NCI-H2171 treated with DMSO at 0.1 percent for 48 hours (cell line): ENCODE measurements around the gene INPP5A.

Experiments
- DNase-seq: peaks from one replicate; lab custom pipeline; 2025; lab: John Stamatoyannopoulos, UW

The INPP5A gene

DNA sequence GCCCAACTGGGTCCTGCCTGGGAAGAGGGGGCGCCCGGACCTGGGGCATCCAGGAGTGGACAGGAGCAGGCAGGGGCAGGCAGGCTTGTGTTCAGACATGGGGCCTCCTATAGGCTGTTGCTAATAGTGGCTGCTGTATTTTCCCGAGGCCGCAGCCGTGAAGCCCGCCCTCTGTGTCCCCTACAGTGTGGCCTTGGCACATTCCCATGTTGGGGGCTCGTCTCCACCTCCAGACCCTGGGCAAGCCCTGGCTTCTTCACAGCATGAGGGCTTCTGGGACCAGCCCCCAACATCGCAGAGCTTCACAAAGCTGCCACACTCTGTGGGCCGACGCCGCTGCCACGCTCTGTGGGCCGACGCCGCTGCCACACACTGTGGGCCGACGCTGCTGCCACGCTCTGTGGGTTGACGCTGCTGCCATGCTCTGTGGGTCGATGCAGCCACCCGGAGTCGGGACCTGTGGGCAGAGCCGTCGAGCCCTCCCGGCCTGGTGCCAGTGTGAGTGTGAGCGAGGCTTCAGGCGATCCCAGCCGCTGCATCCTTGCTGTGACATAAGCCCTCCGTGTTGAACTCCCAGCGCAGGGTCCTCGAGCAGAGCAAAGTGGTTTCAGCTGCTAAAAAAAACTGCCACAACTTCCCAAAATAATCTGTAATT, 109.0 kb downstream of the INPP5A start:
- no peak for DNase-seq

DNA sequence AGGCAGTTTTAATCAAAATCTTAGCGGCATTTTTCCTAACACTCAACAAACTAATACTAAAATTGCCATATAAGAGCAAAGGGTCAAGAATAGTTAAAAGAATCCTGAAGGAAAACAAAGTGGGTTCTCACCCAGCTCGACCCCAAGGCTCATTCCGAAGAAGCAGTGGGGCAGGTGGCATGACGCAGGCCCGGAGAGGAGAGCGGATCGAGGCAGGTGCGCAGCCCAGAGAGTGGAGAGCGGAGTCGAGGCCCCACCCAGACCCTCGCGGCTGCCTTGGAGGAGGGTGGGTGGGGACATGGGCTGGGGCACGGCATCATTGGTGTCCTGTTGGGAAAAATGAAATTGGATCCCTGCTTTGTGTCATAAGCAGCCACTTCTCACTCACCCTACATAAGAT, 109.8 kb downstream of the INPP5A start:
- no peak for DNase-seq

GRCh38 chr10:132648072-132648850, 110.7 kb downstream of the INPP5A start:
- no peak for DNase-seq

- DNase-seq, result no peak
Observed at GRCh38 chr10:132648851-132649528, 111.4 kb downstream of the INPP5A start.

- DNase-seq, result no peak
Observed at GRCh38 chr10:132649651-132650360, 112.2 kb downstream of the INPP5A start.

DNA sequence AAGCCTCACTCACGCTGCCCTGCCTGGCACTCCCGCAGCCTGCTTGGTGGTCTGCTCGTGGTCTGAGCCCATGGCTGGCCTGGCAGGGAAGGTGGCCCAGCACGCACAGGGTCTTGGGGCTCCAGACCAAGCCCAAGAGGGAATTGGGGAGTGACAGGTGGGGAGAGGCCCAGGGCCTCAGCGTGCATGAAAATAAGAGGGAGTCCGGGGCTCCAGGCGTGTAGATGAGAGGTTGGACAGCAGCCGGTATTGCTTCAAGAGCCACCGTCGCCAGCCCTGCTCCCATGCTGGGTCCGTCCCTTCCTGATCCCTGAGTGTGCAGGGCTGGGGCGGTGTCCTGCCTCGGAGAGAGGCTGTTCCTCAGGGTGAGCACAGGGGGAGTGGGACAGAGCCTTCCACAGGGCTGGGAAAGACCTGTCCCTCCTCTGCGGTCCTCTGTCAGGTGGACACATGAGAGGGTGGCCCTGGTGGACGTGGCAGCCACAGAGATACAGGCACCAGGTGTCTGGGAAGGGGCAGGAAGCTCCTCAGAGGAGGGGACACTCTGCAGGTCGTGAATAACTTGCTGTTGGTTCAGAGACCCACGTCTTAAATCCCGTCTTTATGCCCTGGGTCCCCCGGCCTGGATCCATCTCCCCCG, 113.1 kb downstream of the INPP5A start:
- DNase-seq, result no peak

DNA sequence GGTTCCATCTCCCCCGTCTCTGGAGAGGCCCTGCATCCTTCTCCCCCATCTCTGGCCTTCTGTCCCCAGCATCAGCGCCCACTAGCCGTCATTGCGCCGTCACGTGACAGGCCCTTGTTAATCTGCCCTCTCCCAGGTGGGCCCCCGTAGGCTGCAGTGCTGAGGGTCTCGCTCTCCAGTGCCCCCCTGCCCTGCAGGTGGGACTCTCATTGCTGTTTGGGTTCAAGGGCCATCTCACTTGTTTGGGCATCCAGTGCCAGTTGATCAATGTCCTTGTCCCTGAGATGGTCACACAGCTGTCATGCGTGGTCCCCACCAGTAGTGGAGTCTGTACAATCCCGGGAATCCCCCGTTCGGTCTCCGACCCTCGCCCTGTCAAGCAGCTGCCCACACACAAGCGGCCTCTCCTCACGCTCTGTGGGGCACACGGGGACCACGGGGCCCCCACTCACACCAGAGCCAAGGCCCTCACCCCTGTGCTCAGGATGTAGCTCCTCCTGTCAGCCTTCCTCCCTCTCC, 114.0 kb downstream of the INPP5A start:
- DNase-seq, result no peak

DNA sequence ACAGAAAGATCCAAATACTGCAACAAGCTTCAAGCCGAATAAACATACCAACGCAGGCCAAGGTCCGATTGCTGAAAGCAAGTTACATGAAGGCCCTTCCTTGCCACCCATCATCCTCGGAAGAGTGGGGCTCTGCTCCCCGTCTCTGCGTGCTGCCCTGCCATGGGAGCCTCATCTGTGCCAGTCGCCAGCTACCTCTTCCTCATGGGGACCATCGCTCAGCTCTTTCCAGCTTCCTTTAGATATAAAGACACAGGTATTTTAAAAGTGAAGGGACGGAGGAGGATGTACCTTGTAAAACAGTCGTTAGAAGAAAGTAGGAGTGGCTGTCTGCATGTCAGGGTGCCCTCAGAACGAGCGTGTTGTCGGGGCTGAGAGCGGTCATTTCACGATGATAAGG, 114.9 kb downstream of the INPP5A start:
- no peak for DNase-seq

- no peak for DNase-seq
Observed at GRCh38 chr10:132652936-132653590, 115.5 kb downstream of the INPP5A start.

DNA sequence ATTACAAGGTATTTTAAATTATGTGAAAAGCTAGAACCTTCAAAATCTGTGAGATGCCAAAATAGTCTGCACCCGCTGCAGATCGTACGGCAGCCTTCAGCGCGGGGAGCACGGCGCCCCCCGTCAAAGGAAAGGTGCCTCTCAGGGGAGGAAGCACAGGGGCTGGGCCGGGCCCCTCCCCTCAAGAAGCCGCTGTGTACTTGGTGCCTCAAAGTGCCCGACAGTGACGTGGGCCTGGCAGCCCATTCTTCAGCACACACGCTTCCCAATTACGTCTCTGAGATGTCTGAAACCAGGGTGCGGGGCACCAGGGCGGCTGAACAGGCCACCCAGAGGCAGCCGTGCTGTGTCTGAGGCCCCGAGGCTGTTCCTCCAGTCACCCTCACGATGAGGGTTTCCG, 116.1 kb downstream of the INPP5A start:
- DNase-seq, result no peak

DNA sequence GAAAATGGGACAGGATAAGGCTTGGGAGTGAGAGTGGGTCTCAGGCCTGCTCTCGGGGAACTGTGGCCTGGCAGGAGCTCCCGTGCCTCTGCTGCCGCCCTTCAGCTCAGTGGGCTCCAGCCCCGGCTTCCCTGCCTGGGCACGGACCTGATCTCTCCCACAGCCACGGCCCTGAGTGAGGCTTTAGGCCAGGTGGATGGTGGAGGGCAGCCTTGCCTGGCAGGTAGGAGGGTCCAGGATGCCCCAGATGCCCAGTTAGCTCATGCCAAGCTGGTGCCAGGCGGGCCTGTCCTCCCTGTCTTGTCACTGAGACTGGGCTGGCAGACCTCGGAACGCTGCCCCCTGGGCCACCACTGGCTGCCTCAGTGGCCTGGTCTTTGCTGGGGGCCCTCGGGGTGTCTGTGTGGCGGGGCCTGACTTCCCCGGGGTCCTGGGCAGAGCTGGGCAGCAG, 116.6 kb downstream of the INPP5A start:
- no peak for DNase-seq

GRCh38 chr10:132654708-132655661, 117.4 kb downstream of the INPP5A start:
- DNase-seq, result peak; percentile 48

DNA sequence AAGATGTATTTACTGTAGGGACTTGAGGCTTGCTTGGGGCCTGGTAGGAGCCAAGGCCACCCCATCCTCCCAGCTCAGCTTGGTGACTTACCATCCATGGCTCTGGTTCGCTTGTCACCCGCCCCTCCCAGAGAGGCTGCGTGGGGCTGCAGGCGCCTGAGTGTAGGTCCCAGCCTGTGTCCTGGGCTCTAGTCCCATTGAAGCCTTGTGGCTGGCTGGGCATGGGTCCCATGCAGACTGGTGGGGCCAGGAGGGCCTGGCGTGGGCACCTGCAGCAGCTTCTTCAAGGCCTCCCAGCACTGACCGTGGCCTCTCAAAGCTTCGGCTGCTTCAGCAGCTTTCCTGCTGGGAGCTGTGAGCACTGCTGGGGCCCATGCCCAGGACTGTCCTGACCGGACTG, 118.1 kb downstream of the INPP5A start:
- no peak for DNase-seq

DNA sequence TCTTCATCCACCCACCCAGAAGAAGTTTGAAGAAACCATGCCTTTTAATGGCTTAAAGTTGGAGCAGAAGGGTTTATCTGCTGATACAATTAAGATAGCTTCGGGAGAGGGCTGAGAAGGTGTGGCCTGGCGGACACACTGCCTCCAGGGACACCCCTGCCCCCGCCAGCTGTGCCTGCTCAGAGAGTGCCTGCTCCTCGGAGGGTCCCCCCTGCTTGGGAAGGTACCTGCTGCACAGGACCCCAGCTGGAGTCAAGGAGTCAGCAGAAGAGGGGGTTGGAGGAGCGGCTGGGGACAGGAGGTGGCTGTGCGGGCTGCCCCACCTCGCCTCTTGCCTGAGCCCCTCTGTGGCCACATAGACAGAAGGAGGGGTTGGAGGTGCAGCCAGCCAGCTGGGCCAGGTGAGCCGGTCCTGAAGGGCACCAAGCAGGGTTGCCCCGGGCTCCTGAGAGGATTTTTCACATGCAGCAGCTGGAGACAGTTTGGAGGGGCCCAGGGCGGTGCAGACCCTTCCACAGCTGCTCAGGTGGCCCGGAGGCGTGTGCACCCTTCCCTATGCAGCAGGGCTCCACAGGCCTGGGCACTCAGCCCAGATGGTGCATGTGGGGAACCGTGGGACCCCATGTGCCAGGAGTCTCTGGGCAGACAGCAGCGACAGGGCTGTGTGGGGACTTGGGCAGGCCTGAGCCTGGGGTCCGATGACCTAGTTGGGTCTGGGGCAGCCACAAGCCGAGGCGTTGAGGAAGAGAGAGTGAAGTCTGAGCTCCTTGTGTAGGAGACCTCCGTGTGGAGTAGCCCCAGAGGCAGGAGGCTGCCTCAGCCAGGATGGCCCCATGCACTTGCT, 118.9 kb downstream of the INPP5A start:
- no peak for DNase-seq

DNA sequence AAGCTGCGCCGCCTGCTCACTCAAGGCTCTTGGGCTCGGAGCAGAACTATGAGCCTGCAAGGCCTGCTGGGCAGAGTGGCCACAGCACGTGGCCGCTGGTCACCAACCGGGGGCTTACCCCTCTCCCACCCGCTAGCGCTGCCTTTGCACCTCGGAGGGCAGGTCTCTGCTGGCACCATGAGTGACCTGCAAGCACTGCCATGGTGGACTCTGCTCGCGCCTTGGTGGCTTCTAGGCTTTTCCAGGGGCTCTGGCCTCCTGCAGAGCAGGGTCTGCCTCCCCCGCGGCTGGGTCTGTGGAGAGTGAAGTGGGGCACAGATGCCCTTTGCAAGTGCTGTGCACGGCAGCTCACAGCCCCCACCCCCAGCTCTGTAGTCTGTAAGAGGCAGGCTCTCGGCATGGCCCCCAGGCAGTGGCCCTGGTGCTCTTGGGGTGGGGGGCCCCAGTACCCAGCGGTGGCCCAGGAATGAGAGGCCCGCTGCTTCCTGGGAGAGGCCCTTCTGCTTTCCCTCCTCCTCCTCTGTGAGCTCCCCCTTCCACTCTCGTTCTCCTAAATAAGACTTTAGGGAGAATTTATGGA, 119.6 kb downstream of the INPP5A start:
- DNase-seq, result no peak

- DNase-seq, result no peak
Observed at GRCh38 chr10:132657748-132658147, 120.2 kb downstream of the INPP5A start.

DNA sequence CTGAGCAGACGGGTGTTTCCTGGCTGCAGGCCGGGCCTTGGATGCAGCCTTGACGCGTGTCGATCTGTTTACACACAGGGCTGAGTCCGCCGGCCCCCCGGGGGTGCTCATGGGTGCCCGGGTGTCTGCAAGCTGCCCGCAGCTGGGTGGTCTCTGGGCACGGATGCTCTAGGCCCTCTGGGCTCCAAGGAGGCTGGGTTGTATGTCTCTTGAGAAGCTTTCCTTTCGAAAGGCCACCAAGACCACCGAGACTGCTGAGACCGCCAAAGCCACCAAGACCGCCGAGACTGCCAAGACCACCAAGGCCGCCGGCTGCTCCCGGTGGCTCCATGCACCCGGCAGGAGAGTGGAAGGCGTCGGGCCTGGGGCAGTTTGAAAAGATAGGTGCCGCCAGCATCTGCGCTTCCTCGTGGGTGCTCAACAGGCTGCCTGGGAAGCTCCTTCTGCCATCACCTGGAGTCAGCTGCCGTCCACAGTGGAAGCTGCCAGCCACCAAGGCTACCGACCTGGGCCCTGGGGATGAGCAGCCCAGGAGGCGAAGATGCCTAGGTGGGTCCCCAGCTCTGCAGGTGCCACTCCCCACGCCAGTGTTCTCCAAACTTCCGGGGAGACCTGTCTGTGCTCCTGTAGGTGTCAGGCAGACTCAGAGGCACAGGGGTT, 121.1 kb downstream of the INPP5A start:
- DNase-seq, result no peak
